A673 (cell line): ENCODE measurements around the gene ZNF385C. TPM values are rescaled to one million over a fixed set of nuclear protein-coding genes. Genes with fewer than 3 reads are reported as not detected.

Source experiments
- BruUV-seq: library from RNA; stranded (reverse); fragments of 400-500 nt; replicated peaks from 2 replicates; lab custom pipeline; 2021; lab: Mats Ljungman, UMichigan
- CTCF ChIA-PET: fragments of 300-600 bp; sonication (Branson Sonifier 250); formaldehyde crosslinking; loops from one replicate; lab custom pipeline; 2022; ENCODE audit warnings: antibody characterized with exemption; lab: Charles Lee
- POLR2A ChIA-PET: fragments of 300-600 bp; sonication (Branson Sonifier 250); formaldehyde crosslinking; loops from one replicate; lab custom pipeline; 2022; ENCODE audit warnings: antibody characterized with exemption; ENCODE audit not compliant: low non-redundant PET; lab: Charles Lee
- DNase-seq: peaks from one replicate; pipeline ENCODE4 v3.0.0-alpha.2; 2015; ENCODE audit warnings: low spot score
- H3K27ac ChIP-seq: fragments of 200-600 bp; sonication (generic); 2 replicates; pipeline ENCODE4 v1.5.1; 2016; ENCODE audit warnings: mixed run types, low read depth, mild to moderate bottlenecking, mixed read lengths, antibody characterized with exemption, low read length; ENCODE audit not compliant: poor library complexity, severe bottlenecking
- H3K27me3 ChIP-seq: fragments of 200-600 bp; sonication (generic); replicated peaks from 2 replicates; pipeline ENCODE4 v1.6.1; 2017; ENCODE audit warnings: mixed run types, low read depth, mild to moderate bottlenecking, mixed read lengths, antibody characterized with exemption, low read length; ENCODE audit not compliant: insufficient read depth, poor library complexity
- H3K36me3 ChIP-seq: fragments of 200-600 bp; sonication (generic); 2 replicates; pipeline ENCODE4 v1.6.1; 2016; ENCODE audit warnings: mixed run types, mild to moderate bottlenecking, mixed read lengths, antibody characterized with exemption, low read length; ENCODE audit not compliant: insufficient read depth, poor library complexity, severe bottlenecking
- H3K4me1 ChIP-seq: fragments of 200-600 bp; sonication (generic); 2 replicates; pipeline ENCODE4 v1.6.1; 2017; ENCODE audit warnings: mixed run types, mild to moderate bottlenecking, mixed read lengths, antibody characterized with exemption, low read length; ENCODE audit not compliant: insufficient read depth, poor library complexity, severe bottlenecking
- H3K4me3 ChIP-seq: fragments of 200-600 bp; sonication (generic); 2 replicates; pipeline ENCODE4 v1.5.1; 2016; ENCODE audit warnings: low read depth, mixed run types, mild to moderate bottlenecking, mixed read lengths, low read length; ENCODE audit not compliant: poor library complexity, severe bottlenecking
- H3K9me3 ChIP-seq: fragments of 200-600 bp; sonication (generic); 2 replicates; pipeline ENCODE4 v1.6.1; 2016; ENCODE audit warnings: mixed run types, low read depth, mild to moderate bottlenecking, mixed read lengths, antibody characterized with exemption, low read length; ENCODE audit not compliant: poor library complexity, severe bottlenecking
- CTCF ChIP-seq: fragments of 300-800, 200-600 bp; sonication (generic); conservative IDR thresholded peaks from 2 replicates; pipeline ENCODE4 v1.5.1; 2017; ENCODE audit warnings: low read depth, mild to moderate bottlenecking, antibody characterized with exemption, low read length, moderate library complexity, mixed read lengths
- EZH2 ChIP-seq: fragments of 200-600 bp; sonication (generic); IDR thresholded peaks from 2 replicates; pipeline ENCODE4 v1.6.1; 2017; ENCODE audit warnings: borderline replicate concordance, low read depth, mild to moderate bottlenecking, mixed read lengths, antibody characterized with exemption, low read length; ENCODE audit not compliant: poor library complexity, severe bottlenecking
- intact Hi-C: fragments of 100-400 bp; cut with micrococcal nuclease; formaldehyde crosslinking; loops from one replicate; pipeline ENCODE4 v1.10.0; 2022; ENCODE audit not compliant: unreplicated experiment
- total RNA-seq: library from RNA; stranded (reverse); gene quantifications from 2 replicates; pipeline ENCODE4 v1.2.3, GENCODE V29; 2021

The ZNF385C gene
- total RNA-seq, 1 experiment from 2014 or later = 0.17 TPM

DNA sequence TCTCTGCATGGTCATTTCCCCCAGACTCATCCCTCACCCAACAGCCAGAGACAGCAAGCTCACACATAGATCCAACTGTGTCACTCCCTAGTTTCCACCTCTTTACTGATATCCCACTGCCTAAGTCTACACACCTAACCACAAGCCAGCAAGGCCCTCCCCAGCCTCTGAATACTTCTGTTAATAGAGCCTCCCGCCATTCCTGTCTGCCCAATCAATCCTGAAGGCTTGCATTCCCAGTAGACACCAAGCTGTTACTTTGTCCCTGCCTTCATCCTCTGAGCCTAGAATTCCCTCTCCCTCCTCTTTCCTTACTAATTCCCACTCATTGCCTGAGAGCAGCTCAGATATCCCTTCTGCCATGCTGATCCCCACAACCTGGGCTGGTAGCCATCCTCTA lies 52.6 kb downstream of the ZNF385C start:
- Histone ChIP-seq H3K4me3 (no peak overlapping the region), H3K36me3 (no peaks in the 10 kb centered on the region), H3K27ac (no peak overlapping the region), H3K4me1 (no peaks in the 10 kb centered on the region), H3K9me3 (no peaks in the 10 kb centered on the region), H3K27me3 (no peaks in the 10 kb centered on the region)
- ChIA-PET POLR2A (no interaction called here), CTCF (no interaction called here)
- DNase-seq = no peak
- intact Hi-C loops = no loop called here
- TF ChIP-seq EZH2 (no peak), CTCF (no peak)
- BruUV-seq = no TSS peak

DNA sequence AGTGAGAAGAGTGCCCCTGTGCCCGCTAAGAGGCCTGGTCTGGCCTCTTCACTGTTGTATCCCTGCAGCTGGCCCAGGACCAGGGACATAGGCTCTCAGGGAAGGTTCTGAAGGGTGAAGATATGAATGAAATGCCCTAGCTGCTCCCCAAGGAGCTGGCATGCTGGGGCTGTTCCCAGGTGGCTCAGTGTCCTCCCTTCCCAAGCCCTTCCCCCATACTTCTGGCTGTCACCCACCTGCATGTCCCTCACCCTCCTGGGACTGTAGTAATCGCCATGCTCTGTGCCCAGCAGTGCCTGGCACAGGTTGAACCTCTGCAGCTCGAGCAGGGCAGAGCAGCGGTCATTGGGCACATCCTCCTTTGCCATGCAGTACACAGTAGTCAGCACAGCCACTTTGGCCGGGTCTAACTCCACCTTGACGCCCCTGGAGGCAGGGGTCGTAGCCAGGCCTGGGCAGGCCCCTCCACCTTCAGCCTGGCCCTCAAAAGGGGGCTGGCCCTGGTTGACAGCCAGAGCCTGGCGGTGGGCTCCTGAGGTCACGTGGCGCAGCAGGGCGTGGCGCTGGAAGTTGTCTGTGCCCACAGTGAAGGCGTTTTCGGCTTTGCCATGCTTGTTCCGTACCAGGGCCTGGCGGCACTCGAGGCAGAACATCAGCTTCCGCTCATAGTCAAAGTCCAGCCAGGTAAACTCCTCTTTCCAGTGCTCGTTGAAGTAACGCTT lies 55.5 kb downstream of the ZNF385C start:
- no peak overlapping the region for H3K27ac ChIP-seq
- intact Hi-C loops = no loop called here
- DNase-seq = no peak
- no peak for TF ChIP-seq EZH2
- TF ChIP-seq CTCF = no peak
- H3K4me1 ChIP-seq = no peaks in the 10 kb centered on the region
- no peaks in the 10 kb centered on the region for H3K27me3 ChIP-seq
- BruUV-seq = no TSS peak
- no peaks in the 10 kb centered on the region for H3K9me3 ChIP-seq
- no peak overlapping the region for H3K4me3 ChIP-seq
- CTCF ChIA-PET = no interaction called here
- no peaks in the 10 kb centered on the region for H3K36me3 ChIP-seq
- POLR2A ChIA-PET = no interaction called here

DNA sequence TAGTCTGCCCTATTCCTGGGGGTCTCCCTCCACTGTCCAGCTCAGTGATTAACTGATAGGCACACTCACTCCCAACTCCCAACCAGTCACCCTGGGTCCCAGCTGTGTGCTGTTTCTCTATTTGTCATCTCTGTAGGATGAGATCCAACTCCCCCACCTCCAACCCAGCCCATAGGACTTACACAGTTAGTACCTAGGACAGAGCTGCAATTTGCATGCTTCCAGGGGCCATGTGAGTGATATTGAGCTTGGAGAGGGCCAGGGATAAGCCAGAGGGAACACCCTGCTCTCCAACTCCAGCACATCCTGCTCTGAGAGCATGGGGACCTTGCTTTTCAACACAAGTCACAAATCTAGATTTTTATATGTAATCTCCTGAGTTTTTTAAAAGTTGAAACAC lies 56.7 kb downstream of the ZNF385C start:
- Histone ChIP-seq H3K4me1 (no peaks in the 10 kb centered on the region), H3K27ac (no peak overlapping the region), H3K9me3 (no peaks in the 10 kb centered on the region), H3K27me3 (no peaks in the 10 kb centered on the region), H3K36me3 (no peaks in the 10 kb centered on the region), H3K4me3 (no peak overlapping the region)
- no TSS peak for BruUV-seq
- no peak for DNase-seq
- intact Hi-C loops = no loop called here
- TF ChIP-seq EZH2 = no peak
- TF ChIP-seq CTCF = no peak
- CTCF ChIA-PET = no interaction called here
- POLR2A ChIA-PET = no interaction called here
